Stimulated activated CD4-positive, alpha-beta T cell treated with anti-CD3 and anti-CD28 coated beads, TNF-alpha, amount 100 ng/mL, for 24 hours (primary cell): ENCODE data around the gene MYH8.

Experiments used
- DNase-seq, 3 experiments: peaks; one replicate each; pipeline ENCODE4 v3.0.0-alpha.2; 2020; ENCODE audit warnings: low read depth in 3 of 3

The MYH8 gene

DNA sequence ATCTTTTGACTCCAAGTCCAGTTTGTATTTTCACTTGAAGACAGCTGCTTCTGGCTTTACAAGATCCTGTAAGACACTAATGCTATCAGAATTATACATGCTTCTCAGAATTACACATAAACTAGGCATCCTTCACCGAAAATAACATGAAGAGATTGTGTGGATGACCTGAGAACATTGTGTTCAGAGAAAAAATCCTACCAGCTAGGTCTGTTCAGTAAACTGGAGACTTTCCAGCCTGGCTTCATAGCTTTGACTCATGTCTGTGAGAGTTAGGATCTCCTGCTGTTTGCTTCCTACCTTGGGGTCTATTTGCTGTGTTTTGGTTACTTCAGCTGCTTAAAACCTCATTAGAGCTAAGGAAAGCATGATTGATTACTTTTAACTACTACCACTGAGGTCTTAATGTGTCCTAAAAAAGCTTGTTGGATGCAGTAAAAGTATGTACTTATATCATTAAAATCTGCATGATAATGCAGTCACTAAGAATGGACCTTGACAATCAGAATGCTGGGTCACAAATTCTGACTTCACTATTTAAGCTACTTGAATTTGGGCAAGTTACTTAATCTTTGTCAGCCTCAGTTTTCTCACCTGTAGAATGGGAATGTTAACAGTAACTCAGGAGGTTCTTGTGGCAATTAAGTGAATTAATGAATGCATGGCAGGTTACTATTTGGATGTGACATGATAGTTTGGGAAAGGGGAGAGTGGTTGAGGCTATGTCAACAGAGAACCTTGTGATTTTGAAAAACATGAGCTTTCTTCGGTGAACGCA lies 40.9 kb downstream of the MYH8 start:
- no peak for DNase-seq

DNA sequence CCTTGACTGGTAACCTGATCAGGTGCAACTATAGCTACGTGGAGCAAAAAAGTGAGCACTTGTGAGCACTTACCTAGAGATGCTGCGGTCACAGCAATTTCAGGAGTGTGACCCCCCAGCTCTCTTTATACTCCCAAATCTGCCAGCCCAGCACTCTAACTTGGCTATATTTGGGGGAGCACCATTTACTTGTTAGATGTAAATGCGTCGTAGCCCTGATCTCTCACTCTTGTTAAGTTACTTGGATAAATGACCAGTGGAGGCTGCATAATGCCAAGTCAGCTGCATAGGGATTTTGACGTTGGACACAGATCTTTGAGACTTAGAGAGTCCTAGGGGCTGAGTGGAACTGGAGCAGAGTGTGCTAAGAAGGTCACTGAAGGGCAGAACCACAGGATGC lies 48.8 kb downstream of the MYH8 start, which contains the start of gene MYH13:
MYH13 (minus strand) TSS at position 101 of the 400 bp plus-strand sequence. CDS start 8,476 bp downstream, outside the sequence.
- no peak for DNase-seq

DNA sequence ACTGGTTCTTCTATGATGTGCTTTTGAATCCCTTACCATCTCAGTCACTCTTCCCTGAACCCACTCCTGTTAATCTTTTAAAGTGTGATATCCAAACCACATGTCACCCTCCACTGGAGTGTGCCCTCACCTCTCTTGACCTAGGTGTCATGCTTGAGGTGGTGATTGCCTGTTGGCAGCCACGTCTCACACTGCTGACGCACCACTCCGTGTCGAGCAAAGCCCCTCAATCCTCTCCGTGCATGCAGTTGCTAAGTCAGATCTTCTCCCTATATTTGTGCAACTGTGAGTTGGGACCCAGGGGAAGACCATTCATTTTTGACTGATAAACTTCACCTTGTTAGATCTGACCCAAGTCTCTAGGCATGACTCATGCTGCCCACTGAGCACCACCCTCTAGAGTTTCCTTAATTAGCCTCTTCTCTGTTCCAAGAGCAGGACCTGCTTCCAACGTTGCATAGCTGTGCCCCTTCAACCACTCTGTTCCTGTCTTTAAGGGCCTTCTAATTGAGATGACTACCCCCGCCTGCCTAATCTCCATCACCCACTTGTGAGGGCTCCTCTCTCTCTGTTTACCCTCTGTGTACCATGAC lies 51.6 kb downstream of the MYH8 start:
- no peak for DNase-seq

- no peak for DNase-seq
These were observed 52.5 kb downstream of the MYH8 start for GRCh38 chr17:10369239-10369638.

GRCh38 chr17:10368561-10368960 lies 53.2 kb downstream of the MYH8 start:
- DNase-seq, result no peak

- DNase-seq, result no peak
These were observed 61.2 kb downstream of the MYH8 start for GRCh38 chr17:10360578-10360977.

DNA sequence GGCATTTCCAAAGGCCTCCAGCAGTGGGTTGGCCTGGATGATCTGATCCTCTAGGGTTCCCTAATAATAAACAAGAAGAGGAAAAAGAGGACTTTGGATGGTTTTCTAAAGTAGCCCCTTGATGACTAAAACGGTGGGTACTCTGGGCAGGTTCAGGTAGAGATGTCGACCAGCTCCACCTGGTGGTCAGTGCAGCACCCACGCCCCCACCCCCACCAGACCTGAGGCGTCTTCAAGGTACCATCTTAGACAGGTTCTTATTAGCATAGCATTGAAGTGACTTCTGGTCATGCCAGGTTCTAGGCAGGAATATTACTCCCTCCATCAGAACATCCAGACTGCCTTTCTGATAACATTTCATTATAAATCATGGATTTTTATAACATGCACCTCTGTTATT lies 64.0 kb downstream of the MYH8 start:
- peak in 1 of 3 experiments; percentile 22 for DNase-seq

DNA sequence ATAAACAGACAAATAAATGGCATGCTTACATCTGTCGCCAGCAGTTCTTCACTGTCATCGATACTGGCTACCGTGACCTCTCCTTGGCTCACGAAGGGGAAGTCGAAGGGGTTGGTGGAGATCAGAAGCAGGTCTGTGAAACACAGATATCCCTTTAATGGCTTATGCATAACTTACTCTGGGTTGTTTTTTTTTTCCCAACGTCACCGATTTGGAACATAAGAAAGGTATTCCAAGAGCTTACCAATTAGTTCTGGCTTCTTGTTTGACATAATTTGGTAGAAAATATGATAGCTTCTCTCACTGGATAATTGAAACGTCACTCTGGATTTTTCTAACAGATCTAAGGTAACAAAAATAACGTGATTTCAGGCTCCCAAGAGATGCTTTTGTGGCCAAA lies 67.1 kb downstream of the MYH8 start:
- no peak for DNase-seq

GRCh38 chr17:10352893-10353292 lies 68.9 kb downstream of the MYH8 start:
- DNase-seq, result no peak

GRCh38 chr17:10349403-10349802 lies 72.3 kb downstream of the MYH8 start:
- DNase-seq, result no peak

DNA sequence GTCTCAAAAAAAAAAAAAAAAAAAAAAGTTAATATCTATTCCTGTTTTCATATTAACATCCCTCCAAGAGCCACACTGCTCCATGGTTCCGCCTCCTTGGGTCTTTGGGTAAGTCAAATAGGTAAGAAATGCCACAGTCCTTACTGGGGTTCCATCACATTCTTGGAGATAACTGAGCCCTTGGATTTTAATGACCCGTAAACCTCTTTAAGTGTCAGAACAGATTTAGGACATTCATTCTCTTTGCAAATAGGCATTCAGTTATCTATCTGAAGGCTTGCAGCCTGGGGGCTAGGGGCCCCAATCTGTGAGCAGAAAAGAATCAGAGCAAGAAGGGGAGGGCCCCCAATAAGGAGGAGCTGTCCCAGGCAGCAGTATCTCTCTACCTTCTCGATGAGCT lies 76.9 kb downstream of the MYH8 start:
- no peak for DNase-seq
